HUES64 (cell line): Measurements from ENCODE around the gene PALS2.

ENCODE experiments used
- H3K27ac ChIP-seq: 2 replicates; pipeline ENCODE4 v1.7.0; 2013; ENCODE audit warnings: low read depth, low read length, inconsistent platforms
- H3K27me3 ChIP-seq: 2 replicates; pipeline ENCODE4 v1.6.1; 2013; ENCODE audit warnings: mild to moderate bottlenecking, low read length; ENCODE audit not compliant: insufficient read depth
- H3K36me3 ChIP-seq: 2 replicates; pipeline ENCODE4 v1.6.1; 2013; ENCODE audit warnings: mild to moderate bottlenecking, low read length; ENCODE audit not compliant: insufficient read depth
- H3K4me1 ChIP-seq: 2 replicates; pipeline ENCODE4 v1.6.1; 2013; ENCODE audit warnings: mild to moderate bottlenecking, low read length, moderate library complexity; ENCODE audit not compliant: insufficient read depth
- H3K4me3 ChIP-seq: 2 replicates; pipeline ENCODE4 v1.5.1; 2013; ENCODE audit warnings: mild to moderate bottlenecking, low read length, moderate library complexity
- H3K9ac ChIP-seq: 2 replicates; pipeline ENCODE4 v1.6.1; 2013; ENCODE audit warnings: mild to moderate bottlenecking, low read depth, low read length
- H3K9me3 ChIP-seq: 2 replicates; pipeline ENCODE4 v1.6.1; 2013; ENCODE audit warnings: low read depth, low read length; ENCODE audit not compliant: insufficient read depth
- WGBS: fragments of 150-250, 120-280 bp; methylation state at CpG from one replicate; pipeline ENCODE4 v1.1.7; 2013; ENCODE audit warnings: missing lambda C conversion rate; 5-methylcytosine and 5-hydroxymethylcytosine counted together

Gene PALS2

DNA sequence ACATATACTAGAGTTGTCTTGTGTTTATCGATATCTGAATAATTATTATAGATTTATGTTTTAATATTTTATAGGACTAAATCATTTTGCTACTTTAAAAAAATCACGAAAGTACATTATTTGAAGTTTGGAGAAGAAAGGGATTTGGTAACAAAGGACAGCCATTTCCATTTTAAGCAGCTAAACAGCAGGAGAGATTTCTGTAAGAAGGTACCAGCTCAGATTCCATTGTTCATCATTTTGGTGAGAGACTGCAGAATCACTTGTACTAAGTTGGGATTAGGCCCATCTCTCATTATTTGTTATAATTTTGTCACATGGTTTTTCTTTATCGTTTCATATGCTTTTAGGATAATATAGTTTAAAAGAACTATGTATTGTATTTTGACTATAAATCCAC, 46.7 kb downstream of the PALS2 start:
- WGBS, result 29% methylated on average over 1 of the region's 3 CpGs
- Histone ChIP-seq H3K4me3 (no peak overlapping the region), H3K27me3 (no peaks in the 10 kb centered on the region), H3K27ac (no peak overlapping the region), H3K9me3 (no peaks in the 10 kb centered on the region), H3K36me3 (no peaks in the 10 kb centered on the region), H3K4me1 (peaks cover 28% of the 10 kb centered on the region), H3K9ac (no peak overlapping the region)

DNA sequence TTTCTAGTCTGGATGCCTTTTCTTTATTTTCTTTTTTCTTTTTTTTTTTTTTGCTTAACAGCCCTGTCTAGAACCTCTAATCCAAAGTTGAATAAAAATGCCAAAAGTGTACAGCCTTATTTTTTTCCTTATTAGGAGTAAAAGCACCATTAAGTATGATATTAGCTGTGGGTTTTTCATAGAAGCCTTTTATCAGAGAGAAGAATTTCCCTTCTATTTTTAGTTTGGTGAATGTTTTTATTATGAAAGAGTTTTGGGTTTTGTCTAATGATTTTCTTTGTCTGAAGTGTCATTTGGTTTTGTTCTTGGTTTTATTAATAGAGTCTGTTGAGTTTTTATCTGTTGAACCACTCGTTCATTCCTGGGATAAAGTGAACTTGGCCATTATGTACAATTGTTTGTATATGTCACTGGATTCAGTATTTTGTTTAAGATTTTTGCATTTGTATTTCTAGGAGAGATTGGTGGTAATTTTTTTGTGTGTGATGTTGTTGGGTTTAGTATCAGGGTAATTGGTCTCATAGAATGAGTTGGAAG, 49.5 kb downstream of the PALS2 start:
- WGBS, result 94% methylated on average over 1 of the region's 1 CpG
- Histone ChIP-seq H3K27ac (no peak overlapping the region), H3K4me3 (no peak overlapping the region), H3K9ac (no peak overlapping the region), H3K9me3 (no peaks in the 10 kb centered on the region), H3K27me3 (no peaks in the 10 kb centered on the region), H3K4me1 (peaks cover 21% of the 10 kb centered on the region), H3K36me3 (peaks cover 11% of the 10 kb centered on the region; the same call in 1 of the 2 replicates)
